H1 (cell line): Measurements from ENCODE around the gene POLR3K. TPM values are rescaled to one million over a fixed set of nuclear protein-coding genes. Genes with fewer than 3 reads are reported as not detected.

Experiments used
- CTCF ChIA-PET: fragments of 300-600 bp; sonication (Branson Sonifier 250); formaldehyde crosslinking; loops from one replicate; lab custom pipeline; 2021; ENCODE audit not compliant: partially characterized antibody; lab: Charles Lee
- POLR2A ChIA-PET: fragments of 300-600 bp; sonication (Branson Sonifier 250); formaldehyde crosslinking; loops from one replicate; lab custom pipeline; 2021; ENCODE audit warnings: inconsistent platforms; ENCODE audit not compliant: partially characterized antibody; lab: Charles Lee
- DNase-seq, 2 experiments: peaks; one replicate each; pipeline versions ENCODE4 v3.0.0 to v3.0.0-alpha.2; 2010 to 2022; ENCODE audit warnings: low spot score in 2 of 2, low read depth in 1 of 2, mixed read lengths in 1 of 2
- FAIRE-seq: peaks from 2 replicates; lab custom pipeline; 2011; peaks lifted over from hg19 to GRCh38; lab: Jason Lieb, UNC
- H2AFZ ChIP-seq: 2 replicates; pipeline ENCODE4 v1.8.1; 2012; ENCODE audit warnings: low read length, inconsistent platforms
- H2AK5ac ChIP-seq: 2 replicates; pipeline ENCODE4 v1.6.1; 2013; ENCODE audit warnings: low read depth, low read length
- H2BK120ac ChIP-seq: replicated peaks from 2 replicates; pipeline ENCODE3; 2013; ENCODE audit warnings: low read depth, low read length, inconsistent platforms
- H2BK12ac ChIP-seq: 2 replicates; pipeline ENCODE4 v1.6.1; 2013; ENCODE audit warnings: low read depth, low read length
- H2BK15ac ChIP-seq: 2 replicates; pipeline ENCODE4 v1.6.1; 2013; ENCODE audit warnings: low read length
- H2BK20ac ChIP-seq: 2 replicates; pipeline ENCODE4 v1.6.1; 2013; ENCODE audit warnings: low read length
- H2BK5ac ChIP-seq: 2 replicates; pipeline ENCODE4 v1.6.1; 2013; ENCODE audit warnings: low read depth, low read length
- H3K14ac ChIP-seq: 2 replicates; pipeline ENCODE4 v1.6.1; 2013; ENCODE audit warnings: inconsistent platforms; ENCODE audit not compliant: insufficient read length
- H3K18ac ChIP-seq: 2 replicates; pipeline ENCODE4 v1.6.1; 2013; ENCODE audit warnings: low read length; ENCODE audit errors: extremely low read depth
- H3K23ac ChIP-seq: 2 replicates; pipeline ENCODE4 v1.6.1; 2013; ENCODE audit warnings: inconsistent platforms; ENCODE audit not compliant: insufficient read length
- H3K23me2 ChIP-seq: 2 replicates; pipeline ENCODE4 v1.6.1; 2013; ENCODE audit warnings: low read depth, low read length
- H3K27ac ChIP-seq: 2 replicates; pipeline ENCODE4 v1.6.1; 2011; ENCODE audit warnings: low read depth, low read length, inconsistent platforms
- H3K27me3 ChIP-seq, 4 experiments: replicated peaks in 1 of 4; 1 replicate in 1 of 4; 2 replicates in 3 of 4; pipeline versions ENCODE4 v1.6.1 to v1.8.1; 2011 to 2013; ENCODE audit warnings: low read length in 3 of 4, mild to moderate bottlenecking in 3 of 4, inconsistent platforms in 2 of 4, mixed read lengths in 2 of 4, moderate library complexity in 1 of 4; ENCODE audit not compliant: control insufficient read depth in 3 of 4, insufficient read depth in 3 of 4; ENCODE audit errors: extremely low read depth in 1 of 4
- H3K36me3 ChIP-seq, 4 experiments: 2 replicates each; pipeline versions ENCODE4 v1.6.1 to v1.8.1; 2011 to 2013; ENCODE audit warnings: mild to moderate bottlenecking in 4 of 4, low read length in 3 of 4, moderate library complexity in 2 of 4, control low read depth in 1 of 4, inconsistent platforms in 1 of 4; ENCODE audit not compliant: insufficient read depth in 4 of 4, control insufficient read depth in 2 of 4
- H3K4ac ChIP-seq: replicated peaks from 2 replicates; pipeline ENCODE3; 2013; ENCODE audit warnings: low read length, low read depth, mixed read lengths, inconsistent platforms; ENCODE audit not compliant: insufficient read length
- H3K4me1 ChIP-seq, 4 experiments: replicated peaks in 1 of 4; 1 replicate in 1 of 4; 2 replicates in 3 of 4; pipeline versions ENCODE4 v1.6.1 to v1.8.1; 2011 to 2013; ENCODE audit warnings: low read length in 3 of 4, inconsistent platforms in 2 of 4, mixed read lengths in 1 of 4; ENCODE audit not compliant: insufficient read depth in 4 of 4, control insufficient read depth in 3 of 4
- H3K4me2 ChIP-seq, 2 experiments: 2 replicates each; pipeline versions ENCODE4 v1.6.1 to v1.8.1; 2011 to 2013; ENCODE audit warnings: low read depth in 2 of 2, low read length in 2 of 2, control low read depth in 1 of 2, inconsistent platforms in 1 of 2, mild to moderate bottlenecking in 1 of 2; ENCODE audit not compliant: insufficient read depth in 1 of 2
- H3K4me3 ChIP-seq, 4 experiments: fragments of 200-600, 300-600 bp in 1 of 4; sonication (generic), shearing (Covaris generic), sonication (Bioruptor Twin) in 1 of 4; 2 replicates each; pipeline versions ENCODE4 v1.5.1 to v1.8.1; 2011 to 2016; ENCODE audit warnings: low read length in 4 of 4, low read depth in 3 of 4, control low read depth in 2 of 4, inconsistent platforms in 2 of 4, mild to moderate bottlenecking in 2 of 4, mixed read lengths in 1 of 4, moderate library complexity in 1 of 4; ENCODE audit not compliant: insufficient read depth in 2 of 4; ENCODE audit errors: extremely low read depth in 1 of 4
- H3K56ac ChIP-seq: replicated peaks from 2 replicates; pipeline ENCODE3; 2013; ENCODE audit warnings: low read depth, mild to moderate bottlenecking, mixed read lengths, low read length, inconsistent platforms; ENCODE audit not compliant: insufficient read length
- H3K79me1 ChIP-seq: 2 replicates; pipeline ENCODE4 v1.6.1; 2013; ENCODE audit warnings: low read depth, low read length, control low read depth
- H3K79me2 ChIP-seq, 2 experiments: 2 replicates each; pipeline versions ENCODE4 v1.6.1 to v1.8.1; 2012 to 2013; ENCODE audit warnings: low read length in 2 of 2, mild to moderate bottlenecking in 2 of 2, inconsistent platforms in 1 of 2; ENCODE audit not compliant: insufficient read depth in 2 of 2, control insufficient read depth in 1 of 2
- H3K9ac ChIP-seq, 4 experiments: replicated peaks in 1 of 4; 1 replicate in 1 of 4; 2 replicates in 3 of 4; pipeline versions ENCODE4 v1.6.1 to v1.8.1; 2011 to 2013; ENCODE audit warnings: low read depth in 3 of 4, low read length in 3 of 4, control low read depth in 2 of 4, mild to moderate bottlenecking in 2 of 4, moderate library complexity in 2 of 4, inconsistent platforms in 1 of 4; ENCODE audit errors: extremely low read depth in 1 of 4
- H3K9me3 ChIP-seq, 2 experiments: 2 replicates each; pipeline versions ENCODE4 v1.6.1 to v1.8.1; 2012 to 2013; ENCODE audit warnings: mild to moderate bottlenecking in 2 of 2, moderate library complexity in 2 of 2, control low read depth in 1 of 2, inconsistent platforms in 1 of 2, low read depth in 1 of 2, low read length in 1 of 2, mixed read lengths in 1 of 2; ENCODE audit not compliant: insufficient read depth in 2 of 2
- H4K20me1 ChIP-seq, 2 experiments: replicated peaks in 1 of 2; 2 replicates each; pipeline versions ENCODE3 to v1.8.1; 2011 to 2013; ENCODE audit warnings: inconsistent platforms in 2 of 2, low read length in 2 of 2, mild to moderate bottlenecking in 1 of 2; ENCODE audit not compliant: insufficient read depth in 2 of 2, control insufficient read depth in 1 of 2
- H4K5ac ChIP-seq: 2 replicates; pipeline ENCODE4 v1.6.1; 2013; ENCODE audit warnings: low read length, low read depth, mixed read lengths, inconsistent platforms; ENCODE audit not compliant: insufficient read length
- H4K8ac ChIP-seq: 2 replicates; pipeline ENCODE4 v1.8.0; 2013; ENCODE audit warnings: mild to moderate bottlenecking, moderate library complexity, low read length, inconsistent platforms; ENCODE audit not compliant: insufficient read depth; ENCODE audit errors: extremely low read depth
- H4K91ac ChIP-seq: replicated peaks from 2 replicates; pipeline ENCODE3; 2013; ENCODE audit warnings: low read length, mixed read lengths, inconsistent platforms; ENCODE audit not compliant: insufficient read length
- CBX5 ChIP-seq: fragments of 300-800, 300-1000 bp; sonication (generic); IDR thresholded peaks from 2 replicates; pipeline ENCODE4 v1.7.1; 2016; ENCODE audit warnings: antibody characterized with exemption, low read length, low read depth
- POLR2AphosphoS5 ChIP-seq: IDR thresholded peaks from 2 replicates; pipeline ENCODE4 v1.6.1; 2011; ENCODE audit warnings: low read depth, low read length
- WGBS, 2 experiments: shearing (Covaris generic) in 1 of 2; methylation state at CpG; one replicate each; pipeline versions ENCODE4 v1.1.6 to v1.1.7; 2013 to 2015; ENCODE audit warnings: low lambda C conversion rate in 2 of 2, mixed read lengths in 2 of 2, inconsistent platforms in 1 of 2, low coverage in 1 of 2, missing lambda C conversion rate in 1 of 2; ENCODE audit not compliant: insufficient replicate concordance in 2 of 2, insufficient coverage in 1 of 2, insufficient read length in 1 of 2; ENCODE audit errors: extremely low coverage in 1 of 2, missing lambda C conversion rate in 1 of 2; 5-methylcytosine and 5-hydroxymethylcytosine counted together
- polyA plus RNA-seq, 7 experiments: library from polyadenylated mRNA; depleted of rRNA in 3 of 7; stranded (reverse) in 5 of 7; unstranded in 2 of 7; fragments of >200 nt in 5 of 7; fragments of 200-250 nt in 2 of 7; gene quantifications; 1 replicate in 5 of 7; 2 replicates in 1 of 7; 4 replicates in 1 of 7; pipeline versions ENCODE4 v1.2.1 to v1.2.3, GENCODE V29; 2011 to 2013; ENCODE audit warnings: missing spikeins in 2 of 7, mixed read lengths in 2 of 7
- total RNA-seq: library from RNA; stranded (reverse); fragmentation: NEBNext Ultra II Directional; extraction: Animal tissue kit (Norgen Biotek cat#: 25700); gene quantifications from 2 replicates; pipeline ENCODE4 v1.2.1, GENCODE V29; 2021

Gene POLR3K
- total and polyA plus RNA-seq, 2 of the 8 experiments (the other 6 are each of a cell fraction or from before 2014, with no cell fraction given), result 45.4 to 80.5 TPM

GRCh38 chr16:35011-35677, 18.3 kb downstream of the POLR3K start:
- no peak overlapping the region for H3K9ac ChIP-seq
- no peaks in the 10 kb centered on the region for H3K79me1 ChIP-seq
- H3K4ac ChIP-seq, result no peak overlapping the region
- H3K18ac ChIP-seq, result no peak overlapping the region
- no peak overlapping the region for H3K14ac ChIP-seq
- H2BK20ac ChIP-seq, result no peak overlapping the region
- peaks cover 0 to 11% of the 10 kb centered on the region in 2 experiments for H4K20me1 ChIP-seq
- POLR2A ChIA-PET, result interaction anchor here (0.7 to 1.6 kb wide), 5 partner anchors 11 to 35 kb away, joined by 3 to 5 read pairs (median 3); partner anchors contain the start of genes POLR3K and SNRNP25
- H2AK5ac ChIP-seq, result no peak overlapping the region
- H3K27ac ChIP-seq, result no peak overlapping the region
- no peaks in the 10 kb centered on the region for H3K27me3 ChIP-seq
- WGBS, 2 experiments, result 90% methylated on average over 17 of the region's 17 CpGs; no CpG with 5 or more reads in 1 of the 2 experiments
- H3K36me3 ChIP-seq, result peaks cover 0 to 3% (median 1%) of the 10 kb centered on the region in 4 experiments; a peak in 4 of 8 replicates
- no peaks in the 10 kb centered on the region for H3K79me2 ChIP-seq
- H2AFZ ChIP-seq, result no peak overlapping the region
- H3K9me3 ChIP-seq, result no peaks in the 10 kb centered on the region
- no peak overlapping the region for H2BK5ac ChIP-seq
- H2BK120ac ChIP-seq, result no peak overlapping the region
- CTCF ChIA-PET, result interaction anchor here (1.5 kb wide), 1 partner anchor 31 kb away, joined by 4 read pairs; no protein-coding TSS in a partner anchor
- FAIRE-seq (no peak), DNase-seq (no peak)
- H4K5ac ChIP-seq, result no peak overlapping the region
- TF ChIP-seq POLR2AphosphoS5 (peak; percentile 25; the same call in 1 of the 2 replicates), CBX5 (no peak)
- TF ChIP-seq, all 59 proteins: peak for 1
- Histone ChIP-seq H4K91ac (no peak overlapping the region), H3K4me2 (no peak overlapping the region), H4K8ac (no peak overlapping the region), H3K4me1 (no peaks in the 10 kb centered on the region; a peak in 1 of 7 replicates), H3K23ac (no peak overlapping the region), H3K4me3 (no peak overlapping the region), H3K23me2 (peaks cover 2% of the 10 kb centered on the region; the same call in 1 of the 2 replicates), H3K56ac (no peak overlapping the region), H2BK12ac (no peak overlapping the region), H2BK15ac (no peak overlapping the region)
